ENCODE data around the gene C16orf46.

DNA sequence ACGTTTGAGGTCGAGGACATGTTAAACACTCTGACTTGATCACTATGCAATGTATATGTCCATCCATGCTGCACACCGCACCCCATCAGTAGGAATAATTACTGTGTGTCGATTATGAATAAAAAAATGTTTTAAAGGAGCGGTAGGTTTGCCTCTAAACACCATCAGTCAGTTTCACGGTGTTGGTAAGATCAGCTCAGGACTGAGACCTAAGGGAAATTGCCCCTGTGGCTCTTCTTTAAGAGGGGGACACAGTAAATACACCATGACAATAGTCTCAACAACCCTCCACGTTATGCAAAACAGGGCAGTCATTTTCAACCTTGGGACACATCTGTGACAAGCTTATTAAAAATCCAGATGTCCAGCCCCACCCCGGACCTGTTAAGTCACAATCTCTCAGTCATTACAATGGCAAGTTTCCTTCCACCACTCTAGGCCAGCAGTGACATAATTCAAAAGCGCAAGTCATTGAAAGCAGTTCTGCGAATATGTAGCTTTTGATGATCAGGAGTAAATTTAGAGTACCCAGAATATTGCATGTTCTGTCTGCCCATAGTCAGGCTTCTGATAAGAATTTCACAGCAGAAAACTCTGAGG, 40.2 kb downstream of the C16orf46 start:
- TF ChIP-seq, protein P1, sequence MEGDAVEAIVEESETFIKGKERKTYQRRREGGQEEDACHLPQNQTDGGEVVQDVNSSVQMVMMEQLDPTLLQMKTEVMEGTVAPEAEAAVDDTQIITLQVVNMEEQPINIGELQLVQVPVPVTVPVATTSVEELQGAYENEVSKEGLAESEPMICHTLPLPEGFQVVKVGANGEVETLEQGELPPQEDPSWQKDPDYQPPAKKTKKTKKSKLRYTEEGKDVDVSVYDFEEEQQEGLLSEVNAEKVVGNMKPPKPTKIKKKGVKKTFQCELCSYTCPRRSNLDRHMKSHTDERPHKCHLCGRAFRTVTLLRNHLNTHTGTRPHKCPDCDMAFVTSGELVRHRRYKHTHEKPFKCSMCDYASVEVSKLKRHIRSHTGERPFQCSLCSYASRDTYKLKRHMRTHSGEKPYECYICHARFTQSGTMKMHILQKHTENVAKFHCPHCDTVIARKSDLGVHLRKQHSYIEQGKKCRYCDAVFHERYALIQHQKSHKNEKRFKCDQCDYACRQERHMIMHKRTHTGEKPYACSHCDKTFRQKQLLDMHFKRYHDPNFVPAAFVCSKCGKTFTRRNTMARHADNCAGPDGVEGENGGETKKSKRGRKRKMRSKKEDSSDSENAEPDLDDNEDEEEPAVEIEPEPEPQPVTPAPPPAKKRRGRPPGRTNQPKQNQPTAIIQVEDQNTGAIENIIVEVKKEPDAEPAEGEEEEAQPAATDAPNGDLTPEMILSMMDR (IDR thresholded peaks at IDR 0.05), result no peak
- TF ChIP-seq POLR2A (IDR thresholded peaks at IDR 0.05), result no peak
